ENCODE data around the gene RC3H1.

The RC3H1 gene

GRCh38 chr1:174041369-174041768 lies 19.2 kb upstream of the RC3H1 start:
- no peaks in the 10 kb centered on the region for H3K36me3 ChIP-seq (ENCODE audit: control insufficient read depth in 4 of 4, insufficient read depth in 4 of 4, low read length in 3 of 4)
- H3K27ac ChIP-seq (ENCODE audit: insufficient read depth in 1 of 2, low read depth in 1 of 2, low read length in 2 of 2, poor library complexity in 1 of 2, severe bottlenecking in 2 of 2), result no peak overlapping the region
- no peak overlapping the region for H3K4me3 ChIP-seq (ENCODE audit: control insufficient read depth in 1 of 7, extremely low read depth in 1 of 7, insufficient read depth in 4 of 7, low read depth in 2 of 7, low read length in 6 of 7)
- CTCF ChIA-PET, result no interaction called here
- no peaks in the 10 kb centered on the region for H3K4me1 ChIP-seq (ENCODE audit: control extremely low read depth in 1 of 4, control insufficient read depth in 4 of 4, insufficient read depth in 4 of 4, low read length in 3 of 4)
- no peaks in the 10 kb centered on the region for H3K27me3 ChIP-seq (replicated peaks in 2 of 5; ENCODE audit: control insufficient read depth in 4 of 5, insufficient read depth in 5 of 5, low read length in 4 of 5)
- H3K9me3 ChIP-seq (ENCODE audit: control extremely low read depth in 1 of 5, control insufficient read depth in 4 of 5, insufficient read depth in 2 of 5, low read depth in 1 of 5, low read length in 4 of 5), result no peaks in the 10 kb centered on the region
- WGBS (ENCODE audit: insufficient coverage), result no CpG with 5 or more reads among the region's 1 CpG
- DNase-seq, result no peak
- POLR2A ChIA-PET, result no interaction called here

- no peaks in the 10 kb centered on the region for H3K27me3 ChIP-seq (replicated peaks in 2 of 5; ENCODE audit: control insufficient read depth in 4 of 5, insufficient read depth in 5 of 5, low read length in 4 of 5)
- H3K4me1 ChIP-seq (ENCODE audit: control extremely low read depth in 1 of 4, control insufficient read depth in 4 of 4, insufficient read depth in 4 of 4, low read length in 3 of 4), result no peaks in the 10 kb centered on the region
- H3K27ac ChIP-seq (ENCODE audit: insufficient read depth in 1 of 2, low read depth in 1 of 2, low read length in 2 of 2, poor library complexity in 1 of 2, severe bottlenecking in 2 of 2), result no peak overlapping the region
- H3K36me3 ChIP-seq (ENCODE audit: control insufficient read depth in 4 of 4, insufficient read depth in 4 of 4, low read length in 3 of 4), result no peaks in the 10 kb centered on the region
- WGBS (ENCODE audit: insufficient coverage), result 86% methylated on average over 2 of the region's 2 CpGs
- H3K9me3 ChIP-seq (ENCODE audit: control extremely low read depth in 1 of 5, control insufficient read depth in 4 of 5, insufficient read depth in 2 of 5, low read depth in 1 of 5, low read length in 4 of 5), result no peaks in the 10 kb centered on the region
- CTCF ChIA-PET, result interaction anchor here (0.6 kb wide), 1 partner anchor 584 kb away, joined by 6 read pairs; no protein-coding TSS in a partner anchor
- no peak overlapping the region for H3K4me3 ChIP-seq (ENCODE audit: control insufficient read depth in 1 of 7, extremely low read depth in 1 of 7, insufficient read depth in 4 of 7, low read depth in 2 of 7, low read length in 6 of 7)
- peak in 2 of 3 donors; percentile 74 to 78 for DNase-seq
- POLR2A ChIA-PET, result interaction anchor here (0.7 kb wide), 1 partner anchor 458 kb away, joined by 4 read pairs; no protein-coding TSS in a partner anchor
Observed at GRCh38 chr1:174040387-174040786, 18.2 kb upstream of the RC3H1 start.

- Histone ChIP-seq H3K27me3 (replicated peaks in 2 of 5; ENCODE audit: control insufficient read depth in 4 of 5, insufficient read depth in 5 of 5, low read length in 4 of 5) (no peaks in the 10 kb centered on the region), H3K4me3 (ENCODE audit: control insufficient read depth in 1 of 7, extremely low read depth in 1 of 7, insufficient read depth in 4 of 7, low read depth in 2 of 7, low read length in 6 of 7) (no peak overlapping the region), H3K4me1 (ENCODE audit: control extremely low read depth in 1 of 4, control insufficient read depth in 4 of 4, insufficient read depth in 4 of 4, low read length in 3 of 4) (no peaks in the 10 kb centered on the region), H3K9me3 (ENCODE audit: control extremely low read depth in 1 of 5, control insufficient read depth in 4 of 5, insufficient read depth in 2 of 5, low read depth in 1 of 5, low read length in 4 of 5) (no peaks in the 10 kb centered on the region), H3K27ac (ENCODE audit: insufficient read depth in 1 of 2, low read depth in 1 of 2, low read length in 2 of 2, poor library complexity in 1 of 2, severe bottlenecking in 2 of 2) (no peak overlapping the region), H3K36me3 (ENCODE audit: control insufficient read depth in 4 of 4, insufficient read depth in 4 of 4, low read length in 3 of 4) (no peaks in the 10 kb centered on the region)
- WGBS (ENCODE audit: insufficient coverage), result no CpG with 5 or more reads among the region's 1 CpG
- POLR2A ChIA-PET, result no interaction called here
- CTCF ChIA-PET, result interaction anchor here (0.7 to 1.4 kb wide), 3 partner anchors 14 to 61 kb away, joined by 3 to 5 read pairs (median 4); no protein-coding TSS in a partner anchor
- no peak for DNase-seq
Observed at GRCh38 chr1:174039027-174039426, 16.9 kb upstream of the RC3H1 start.

GRCh38 chr1:174036798-174037197 lies 14.6 kb upstream of the RC3H1 start:
- no peak overlapping the region for H3K27ac ChIP-seq (ENCODE audit: insufficient read depth in 1 of 2, low read depth in 1 of 2, low read length in 2 of 2, poor library complexity in 1 of 2, severe bottlenecking in 2 of 2)
- H3K4me1 ChIP-seq (ENCODE audit: control extremely low read depth in 1 of 4, control insufficient read depth in 4 of 4, insufficient read depth in 4 of 4, low read length in 3 of 4), result no peaks in the 10 kb centered on the region
- no peaks in the 10 kb centered on the region for H3K9me3 ChIP-seq (ENCODE audit: control extremely low read depth in 1 of 5, control insufficient read depth in 4 of 5, insufficient read depth in 2 of 5, low read depth in 1 of 5, low read length in 4 of 5)
- CTCF ChIA-PET, result interaction anchor here (2.1 kb wide), 1 partner anchor 8 kb away, joined by 6 read pairs; no protein-coding TSS in a partner anchor
- no peak overlapping the region for H3K4me3 ChIP-seq (ENCODE audit: control insufficient read depth in 1 of 7, extremely low read depth in 1 of 7, insufficient read depth in 4 of 7, low read depth in 2 of 7, low read length in 6 of 7)
- H3K27me3 ChIP-seq (replicated peaks in 2 of 5; ENCODE audit: control insufficient read depth in 4 of 5, insufficient read depth in 5 of 5, low read length in 4 of 5), result no peaks in the 10 kb centered on the region
- no peak for DNase-seq
- POLR2A ChIA-PET, result interaction anchor here (0.6 kb wide), 1 partner anchor 22 kb away, joined by 4 read pairs; no protein-coding TSS in a partner anchor
- H3K36me3 ChIP-seq (ENCODE audit: control insufficient read depth in 4 of 4, insufficient read depth in 4 of 4, low read length in 3 of 4), result no peaks in the 10 kb centered on the region

- H3K36me3 ChIP-seq (ENCODE audit: control insufficient read depth in 4 of 4, insufficient read depth in 4 of 4, low read length in 3 of 4), result no peaks in the 10 kb centered on the region
- ChIA-PET POLR2A (no interaction called here), CTCF (interaction anchor here (1.2 to 2.1 kb wide), 2 partner anchors 9 to 26 kb away, joined by 3 to 6 read pairs; no protein-coding TSS in a partner anchor)
- DNase-seq, result no peak
- 100% methylated on average over 1 of the region's 2 CpGs for WGBS (ENCODE audit: insufficient coverage)
- H3K4me1 ChIP-seq (ENCODE audit: control extremely low read depth in 1 of 4, control insufficient read depth in 4 of 4, insufficient read depth in 4 of 4, low read length in 3 of 4), result no peaks in the 10 kb centered on the region
- peaks cover 0 to 1% (median 0%) of the 10 kb centered on the region in 5 experiments for H3K9me3 ChIP-seq (ENCODE audit: control extremely low read depth in 1 of 5, control insufficient read depth in 4 of 5, insufficient read depth in 2 of 5, low read depth in 1 of 5, low read length in 4 of 5)
- no peak overlapping the region for H3K4me3 ChIP-seq (ENCODE audit: control insufficient read depth in 1 of 7, extremely low read depth in 1 of 7, insufficient read depth in 4 of 7, low read depth in 2 of 7, low read length in 6 of 7)
- H3K27me3 ChIP-seq (replicated peaks in 2 of 5; ENCODE audit: control insufficient read depth in 4 of 5, insufficient read depth in 5 of 5, low read length in 4 of 5), result no peaks in the 10 kb centered on the region
- H3K27ac ChIP-seq (ENCODE audit: insufficient read depth in 1 of 2, low read depth in 1 of 2, low read length in 2 of 2, poor library complexity in 1 of 2, severe bottlenecking in 2 of 2), result no peak overlapping the region
Observed at GRCh38 chr1:174036204-174036603, 14.0 kb upstream of the RC3H1 start.

- CTCF ChIA-PET, result no interaction called here
- H3K27me3 ChIP-seq (replicated peaks in 2 of 5; ENCODE audit: control insufficient read depth in 4 of 5, insufficient read depth in 5 of 5, low read length in 4 of 5), result no peaks in the 10 kb centered on the region
- no peak for DNase-seq
- peaks cover 0 to 1% (median 0%) of the 10 kb centered on the region in 5 experiments for H3K9me3 ChIP-seq (ENCODE audit: control extremely low read depth in 1 of 5, control insufficient read depth in 4 of 5, insufficient read depth in 2 of 5, low read depth in 1 of 5, low read length in 4 of 5)
- WGBS (ENCODE audit: insufficient coverage), result no CpG with 5 or more reads among the region's 1 CpG
- POLR2A ChIA-PET, result no interaction called here
- no peak overlapping the region for H3K27ac ChIP-seq (ENCODE audit: insufficient read depth in 1 of 2, low read depth in 1 of 2, low read length in 2 of 2, poor library complexity in 1 of 2, severe bottlenecking in 2 of 2)
- H3K4me1 ChIP-seq (ENCODE audit: control extremely low read depth in 1 of 4, control insufficient read depth in 4 of 4, insufficient read depth in 4 of 4, low read length in 3 of 4), result no peaks in the 10 kb centered on the region
- H3K4me3 ChIP-seq (ENCODE audit: control insufficient read depth in 1 of 7, extremely low read depth in 1 of 7, insufficient read depth in 4 of 7, low read depth in 2 of 7, low read length in 6 of 7), result no peak overlapping the region
- H3K36me3 ChIP-seq (ENCODE audit: control insufficient read depth in 4 of 4, insufficient read depth in 4 of 4, low read length in 3 of 4), result no peaks in the 10 kb centered on the region
Observed at GRCh38 chr1:174032671-174033222, 10.6 kb upstream of the RC3H1 start.

- DNase-seq, result no peak
- no peaks in the 10 kb centered on the region for H3K27me3 ChIP-seq (replicated peaks in 2 of 5; ENCODE audit: control insufficient read depth in 4 of 5, insufficient read depth in 5 of 5, low read length in 4 of 5)
- no peaks in the 10 kb centered on the region for H3K36me3 ChIP-seq (ENCODE audit: control insufficient read depth in 4 of 4, insufficient read depth in 4 of 4, low read length in 3 of 4)
- CTCF ChIA-PET, result no interaction called here
- no CpG with 5 or more reads among the region's 2 CpGs for WGBS (ENCODE audit: insufficient coverage)
- H3K9me3 ChIP-seq (ENCODE audit: control extremely low read depth in 1 of 5, control insufficient read depth in 4 of 5, insufficient read depth in 2 of 5, low read depth in 1 of 5, low read length in 4 of 5), result peaks cover 0 to 1% (median 0%) of the 10 kb centered on the region in 5 experiments
- POLR2A ChIA-PET, result no interaction called here
- H3K4me1 ChIP-seq (ENCODE audit: control extremely low read depth in 1 of 4, control insufficient read depth in 4 of 4, insufficient read depth in 4 of 4, low read length in 3 of 4), result no peaks in the 10 kb centered on the region
- H3K4me3 ChIP-seq (ENCODE audit: control insufficient read depth in 1 of 7, extremely low read depth in 1 of 7, insufficient read depth in 4 of 7, low read depth in 2 of 7, low read length in 6 of 7), result no peak overlapping the region
- no peak overlapping the region for H3K27ac ChIP-seq (ENCODE audit: insufficient read depth in 1 of 2, low read depth in 1 of 2, low read length in 2 of 2, poor library complexity in 1 of 2, severe bottlenecking in 2 of 2)
Observed at GRCh38 chr1:174031099-174031498, 8.9 kb upstream of the RC3H1 start.

Data from common myeloid progenitor, CD34-positive (primary cell).